GM19328 (cell line): Measurements from ENCODE around the gene CCDC91.
"Not testable (repeated sequence)": the region's sequence is repeated elsewhere in the genome, so short reads cannot be mapped to it uniquely, and the experiment has no call there.

Experiments used
- ATAC-seq: cut with Tn5 transposase; IDR thresholded peaks from one replicate; pipeline ENCODE4 v1.9.1; 2021; ENCODE audit warnings: mild to moderate bottlenecking, moderate library complexity; ENCODE audit not compliant: unreplicated experiment

CCDC91 gene

GRCh38 chr12:28443337-28443736, 253.1 kb downstream of the CCDC91 start:
- no peak for ATAC-seq

DNA sequence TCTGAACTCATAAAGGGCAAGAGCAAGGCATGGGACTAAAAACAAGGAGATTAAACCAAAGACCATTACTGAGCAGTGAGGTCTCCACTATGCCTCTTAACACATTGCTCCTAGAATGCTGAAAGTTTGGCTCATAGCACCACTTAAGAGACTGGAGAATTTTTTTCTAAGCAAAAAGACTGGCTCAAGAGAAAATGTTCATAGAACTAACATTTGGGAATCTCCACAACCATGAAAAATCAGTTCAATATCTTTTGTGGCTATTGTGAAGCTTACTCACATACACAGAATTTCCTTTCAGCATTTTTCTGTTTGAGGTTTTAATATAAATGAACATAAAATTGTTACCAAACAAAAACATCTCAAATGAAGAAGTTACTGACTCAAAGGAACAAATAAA, 255.8 kb downstream of the CCDC91 start:
- no peak for ATAC-seq

DNA sequence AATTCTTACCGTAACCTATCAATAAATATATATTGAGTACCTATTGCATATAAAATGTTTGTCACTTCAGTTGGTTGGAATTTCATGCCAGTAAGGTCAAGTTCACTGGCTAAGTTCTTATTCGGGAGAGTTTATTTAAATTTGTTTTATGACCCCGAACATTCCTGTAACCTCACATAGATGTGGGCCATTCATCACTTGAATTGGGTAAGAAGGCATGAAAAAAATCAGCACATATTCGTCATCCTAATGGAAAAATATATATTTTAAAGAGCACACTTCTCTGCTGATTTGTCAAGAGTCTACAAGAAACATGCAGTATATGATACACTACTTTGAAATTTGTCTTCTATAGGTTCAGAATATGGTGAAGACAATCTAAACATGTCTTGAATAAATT, 263.4 kb downstream of the CCDC91 start:
- no peak for ATAC-seq

DNA sequence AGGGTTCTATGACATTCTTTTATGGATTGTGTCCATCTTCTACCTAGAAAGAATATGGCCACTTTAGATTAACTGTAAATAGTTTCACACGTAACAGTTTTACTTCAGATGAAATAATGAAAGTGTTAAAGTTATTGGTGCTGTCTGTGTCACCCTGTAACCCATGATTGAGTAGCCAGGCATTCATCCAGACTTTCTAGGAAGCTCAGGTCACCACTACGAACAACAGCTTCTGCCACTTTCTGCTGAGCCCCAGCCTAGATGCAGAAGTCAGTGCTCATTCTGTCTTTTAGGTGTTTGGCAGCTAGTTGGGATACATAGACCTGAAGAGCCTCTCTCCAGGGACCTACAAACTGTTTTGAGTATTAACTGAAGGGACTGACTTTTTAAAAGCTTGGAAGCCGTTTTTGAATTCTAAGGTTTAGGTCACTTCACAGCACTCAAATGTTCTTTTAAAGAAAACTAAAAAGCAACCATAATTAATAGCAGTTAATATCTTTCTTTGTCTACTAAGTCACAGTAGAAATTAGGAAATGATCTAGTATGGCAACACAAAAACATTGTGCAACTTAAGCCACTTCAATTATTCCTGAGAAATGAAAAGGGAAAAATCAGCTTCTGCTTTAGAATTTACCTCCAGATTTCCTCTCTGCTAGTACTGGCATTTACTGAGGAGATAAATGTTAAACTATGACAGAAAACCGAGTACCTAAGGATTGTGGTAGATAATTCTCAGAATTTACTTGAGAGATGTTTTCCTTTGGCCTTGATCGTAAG, 266.9 kb downstream of the CCDC91 start:
- no peak for ATAC-seq

GRCh38 chr12:28457785-28458184, 267.5 kb downstream of the CCDC91 start:
- no peak for ATAC-seq

DNA sequence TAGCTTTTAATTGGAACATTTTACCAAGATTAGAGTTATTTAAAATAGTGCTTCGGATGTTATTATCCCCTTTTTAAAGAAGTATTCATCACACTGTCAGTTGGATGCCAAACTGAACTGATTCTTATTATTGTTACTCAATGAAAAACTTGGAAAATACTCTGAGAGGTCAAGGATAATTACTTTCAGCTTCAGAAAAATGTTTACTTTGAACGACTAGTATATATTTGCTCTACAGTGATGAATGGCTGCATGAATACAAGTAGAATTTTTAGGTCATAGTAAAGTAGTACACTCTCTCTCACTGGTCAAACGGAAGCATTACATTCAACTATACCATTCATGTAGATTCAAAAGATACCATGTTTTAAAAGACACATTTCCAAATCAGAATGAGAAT, 269.2 kb downstream of the CCDC91 start:
- no peak for ATAC-seq

DNA sequence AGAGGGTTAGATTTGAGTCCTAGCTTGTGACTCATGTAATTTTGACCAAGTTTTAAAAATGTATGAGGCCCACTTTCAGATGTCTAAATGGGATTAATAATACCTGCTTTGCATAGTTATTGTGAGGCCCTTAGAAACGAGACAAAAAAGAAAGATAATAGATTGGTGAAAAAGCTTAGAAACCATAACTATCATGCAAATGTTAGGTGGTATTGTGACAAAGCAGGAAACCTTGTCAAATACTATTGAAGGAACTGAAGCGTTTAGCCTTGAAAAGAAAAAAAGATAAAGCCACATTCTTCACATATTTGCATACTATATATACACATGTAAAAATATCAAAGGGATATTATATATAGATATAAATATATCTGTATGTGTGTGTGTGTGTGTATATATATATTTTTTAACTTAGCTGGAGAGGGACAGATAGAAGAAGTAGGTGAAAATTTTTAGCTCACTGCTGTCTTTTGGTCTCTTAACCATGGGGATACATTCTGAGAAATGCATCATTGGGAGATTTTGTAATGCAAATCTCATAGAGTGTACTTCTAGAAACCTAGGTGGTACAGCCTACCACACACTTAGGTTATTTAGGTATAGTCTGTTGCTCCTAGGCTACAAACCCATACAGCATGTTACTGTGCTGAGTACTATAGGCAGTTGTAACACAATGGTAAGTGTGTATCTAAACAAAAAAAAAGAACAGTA, 270.3 kb downstream of the CCDC91 start:
- peak; percentile 77 for ATAC-seq

GRCh38 chr12:28463396-28463795, 273.1 kb downstream of the CCDC91 start:
- no peak for ATAC-seq

GRCh38 chr12:28471762-28472161, 281.5 kb downstream of the CCDC91 start:
- ATAC-seq, result not testable (repeated sequence)

DNA sequence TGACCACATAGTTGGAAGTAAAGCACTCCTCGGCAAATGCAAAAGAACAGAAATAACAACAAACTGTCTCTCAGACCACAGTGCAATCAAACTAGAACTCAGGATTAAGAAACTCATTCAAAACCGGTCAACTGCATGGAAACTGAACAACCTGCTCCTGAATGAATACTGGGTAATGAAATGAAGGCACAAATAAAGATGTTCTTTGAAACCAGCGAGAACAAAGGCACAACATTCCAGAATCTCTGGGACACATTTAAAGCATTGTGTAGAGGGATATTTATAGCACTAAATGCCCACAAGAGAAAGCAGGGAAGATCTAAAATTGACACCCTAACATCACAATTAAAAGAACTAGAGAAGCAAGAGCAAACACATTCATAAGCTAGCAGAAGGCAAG, 285.9 kb downstream of the CCDC91 start:
- ATAC-seq, result not testable (repeated sequence)

DNA sequence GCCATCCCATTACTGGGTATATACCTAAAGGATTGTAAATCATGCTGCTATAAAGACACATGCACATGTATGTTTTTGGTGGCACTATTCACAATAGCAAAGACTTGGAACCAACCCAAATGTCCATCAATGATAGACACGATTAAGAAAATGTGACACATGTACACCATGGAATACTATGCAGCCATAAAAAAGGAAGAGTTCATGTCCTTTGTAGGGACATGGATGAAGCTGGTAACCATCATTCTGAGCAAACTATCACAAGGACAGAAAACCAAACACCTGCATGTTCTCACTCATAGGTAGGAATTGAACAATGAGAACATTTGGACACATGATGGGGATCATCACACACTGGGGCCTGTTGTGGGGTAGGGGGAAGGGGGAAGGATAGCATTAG, 288.8 kb downstream of the CCDC91 start:
- ATAC-seq, result not testable (repeated sequence)

GRCh38 chr12:28479683-28480082, 289.4 kb downstream of the CCDC91 start:
- no peak for ATAC-seq

DNA sequence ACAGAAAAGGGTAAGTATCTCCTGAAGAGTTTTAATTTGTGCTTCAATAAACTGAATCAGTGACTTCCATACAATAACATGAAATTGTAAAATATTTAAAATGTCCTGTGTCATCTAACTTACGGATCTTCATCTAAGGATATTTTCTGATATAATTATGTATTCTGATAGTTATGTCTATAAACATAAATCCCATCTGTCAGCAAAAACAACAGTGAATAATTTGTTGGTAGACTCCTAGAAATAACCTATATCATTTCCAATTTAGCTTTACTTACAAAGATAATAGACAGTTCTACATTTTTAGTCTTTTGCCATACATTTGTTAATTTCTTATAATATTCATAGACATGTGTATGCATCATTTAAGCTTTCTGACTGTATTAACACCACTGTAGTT, 293.9 kb downstream of the CCDC91 start:
- no peak for ATAC-seq

DNA sequence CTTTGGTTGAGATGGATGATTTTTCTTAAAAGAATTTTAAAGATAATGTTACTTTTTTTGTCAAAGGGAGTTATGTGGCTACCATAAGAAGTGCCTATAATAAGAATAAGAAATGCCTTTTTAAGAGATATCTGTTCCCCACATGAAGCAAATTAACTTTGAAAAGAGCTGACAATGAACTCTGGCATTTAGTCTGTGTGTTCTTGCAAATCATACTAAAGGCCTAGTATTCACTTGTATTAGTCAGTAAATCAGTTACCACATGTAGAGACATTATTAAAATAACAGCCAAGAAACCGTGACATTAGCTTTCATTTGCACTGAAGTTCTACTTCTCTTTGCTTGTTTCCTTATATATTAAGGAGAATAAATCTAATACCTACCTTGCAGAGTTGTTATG, 296.3 kb downstream of the CCDC91 start:
- no peak for ATAC-seq

DNA sequence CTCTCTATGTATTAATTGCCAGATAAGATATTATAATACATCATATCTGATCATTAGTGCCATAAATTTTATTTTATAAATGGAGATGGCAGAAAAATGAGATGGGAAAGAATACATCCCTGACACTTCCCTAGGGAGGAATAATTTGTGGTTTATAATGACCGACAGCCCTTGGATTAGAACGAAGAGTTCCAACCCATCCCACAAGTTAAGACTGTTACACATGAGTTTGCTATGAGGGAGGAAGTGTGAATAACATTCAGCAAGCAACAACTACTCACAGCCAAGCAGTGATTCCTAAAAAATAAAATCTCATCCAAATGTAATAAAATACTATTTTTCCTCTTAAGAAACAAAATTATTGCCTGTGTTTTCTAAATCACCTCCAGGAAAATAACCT, 299.0 kb downstream of the CCDC91 start:
- no peak for ATAC-seq

DNA sequence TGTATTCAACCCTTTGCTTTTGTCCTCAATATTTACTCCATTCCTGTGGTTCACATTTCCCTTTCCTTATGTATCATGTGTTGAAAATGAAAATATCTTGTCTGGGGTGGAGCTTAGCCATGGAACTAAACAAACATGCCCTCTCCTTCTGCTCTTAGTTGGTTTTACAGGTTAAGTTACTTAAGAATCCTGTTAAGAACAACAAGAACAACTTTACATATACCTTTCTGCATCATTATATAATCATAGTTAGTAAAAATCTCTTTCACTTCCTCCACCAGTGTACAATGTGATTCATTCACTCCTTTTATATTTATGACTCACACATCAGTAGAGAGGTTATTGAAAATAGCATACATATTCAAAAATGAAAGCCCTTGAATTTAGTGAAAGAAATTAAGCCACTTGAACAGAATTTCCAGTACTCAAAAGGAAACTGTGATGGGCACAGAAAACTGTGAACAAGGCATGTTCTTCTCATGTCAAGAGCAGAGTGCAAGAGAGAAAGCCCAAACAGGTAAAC, 307.7 kb downstream of the CCDC91 start:
- ATAC-seq, result peak; percentile 82

DNA sequence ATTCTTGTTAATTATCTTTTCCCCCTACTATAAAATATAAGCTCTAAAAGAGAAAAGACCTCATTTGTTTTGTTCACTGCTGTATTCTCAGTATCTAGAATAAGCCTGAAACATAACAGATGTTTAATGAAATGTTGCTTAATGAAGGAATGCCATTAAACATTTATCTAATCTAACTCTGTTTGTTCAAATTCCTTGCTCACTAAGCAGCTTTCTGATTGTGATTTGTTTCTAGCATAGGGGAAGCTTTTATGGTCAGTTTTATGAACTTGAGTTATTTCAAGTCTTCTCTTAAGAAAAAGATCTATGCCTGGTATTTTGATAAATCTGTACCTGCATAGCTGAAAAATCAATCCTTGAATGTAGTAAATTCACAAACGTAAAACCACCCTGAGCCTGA, 308.6 kb downstream of the CCDC91 start:
- ATAC-seq, result no peak

DNA sequence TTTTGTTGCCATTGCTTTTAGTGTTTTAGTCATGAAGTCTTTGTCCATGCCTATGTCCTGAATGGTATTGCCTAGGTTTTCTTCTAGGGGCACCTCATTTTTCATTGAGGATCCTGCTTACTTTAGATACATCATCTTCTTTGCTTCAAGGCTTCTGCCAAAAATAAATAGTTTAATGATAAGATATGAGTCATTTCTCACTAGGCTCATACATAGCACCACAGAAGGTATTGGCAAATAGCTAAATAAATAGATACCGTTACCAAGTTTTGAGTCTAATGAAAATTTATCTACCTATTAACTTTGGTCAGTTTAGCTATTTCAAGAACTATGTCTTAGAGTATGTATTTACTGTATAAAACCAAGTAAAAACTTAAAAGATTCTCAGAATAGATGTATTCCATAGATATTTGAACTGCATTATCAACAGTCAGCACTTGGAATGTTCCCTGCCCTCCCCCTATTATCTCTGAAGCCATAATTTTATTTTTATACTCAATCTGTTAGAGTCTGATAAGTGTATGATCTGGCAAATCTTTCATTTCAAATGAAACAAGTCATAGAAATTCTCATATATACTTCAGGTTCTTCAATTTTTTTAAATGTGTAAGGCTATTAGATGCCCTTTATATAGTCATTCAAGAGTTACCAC, 310.2 kb downstream of the CCDC91 start:
- no peak for ATAC-seq

DNA sequence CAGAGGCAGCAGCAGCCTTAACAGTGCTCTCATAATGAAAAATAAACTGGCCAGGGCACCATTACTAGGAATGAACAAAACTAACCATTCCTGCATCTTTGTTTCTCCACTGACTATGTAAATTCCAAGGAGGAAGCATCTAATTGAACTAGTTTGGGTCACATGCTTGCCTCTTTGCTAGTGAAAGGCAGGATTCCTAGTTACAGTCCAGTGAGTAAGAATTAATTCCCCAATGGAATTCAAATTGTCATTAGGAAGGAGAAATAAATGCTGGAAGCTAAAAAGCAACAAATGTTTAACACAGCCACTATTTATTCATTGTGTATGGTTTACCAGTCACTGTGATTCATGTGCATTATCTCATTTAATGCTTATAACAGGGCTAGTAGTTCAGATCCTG, 316.0 kb downstream of the CCDC91 start:
- no peak for ATAC-seq

DNA sequence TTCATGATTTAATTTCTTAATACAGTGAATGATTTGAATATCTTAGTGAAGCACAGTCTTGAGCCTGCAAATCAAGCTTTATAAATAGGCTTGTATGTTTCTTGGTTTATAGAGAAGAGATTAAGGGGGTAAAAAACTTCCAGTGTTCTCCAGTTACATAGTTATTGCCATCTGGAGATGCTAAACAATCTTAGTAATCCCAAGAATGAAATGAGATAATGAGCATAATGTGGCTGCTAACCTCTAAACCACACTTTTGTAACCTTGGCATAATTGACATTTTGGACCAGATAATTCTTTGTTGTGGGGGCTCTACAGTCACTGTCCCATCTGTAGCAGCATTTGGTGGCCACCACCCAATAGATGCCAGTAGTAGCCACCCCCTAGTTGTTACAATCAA, 316.8 kb downstream of the CCDC91 start:
- no peak for ATAC-seq

DNA sequence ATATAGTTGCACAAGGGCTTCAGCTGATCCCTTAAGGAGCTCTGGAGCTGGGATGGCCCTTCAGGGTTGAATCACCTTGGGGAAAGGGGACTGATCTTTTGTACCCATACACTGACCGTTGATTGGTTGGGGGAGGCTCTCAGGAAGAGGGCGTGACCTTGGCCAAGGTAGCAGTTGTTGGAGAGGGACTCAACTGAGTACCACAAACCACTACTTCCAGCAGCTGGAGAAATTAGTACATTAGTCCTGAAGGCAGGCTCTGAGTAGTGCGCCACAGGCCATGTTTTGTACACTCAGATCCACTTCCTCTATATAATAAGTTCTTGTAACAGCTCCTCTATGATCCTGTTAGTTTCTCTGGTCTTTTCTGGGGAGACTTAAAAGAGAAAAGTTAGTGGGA, 317.6 kb downstream of the CCDC91 start:
- ATAC-seq, result no peak

GRCh38 chr12:28512406-28512805, 322.1 kb downstream of the CCDC91 start:
- no peak for ATAC-seq
